Activated CD8-positive, alpha-beta T cell treated with anti-CD3 and anti-CD28 coated beads for 36 hours (primary cell): Measurements from ENCODE around the gene PLEKHG3. TPM values are rescaled to one million over a fixed set of nuclear protein-coding genes. Genes with fewer than 3 reads are reported as not detected.

ENCODE experiments used
- ATAC-seq: fragments of 200-7000 bp; cut with Tn5 transposase; one replicate; pipeline ENCODE4 v1.10.0; 2021; ENCODE audit warnings: mild to moderate bottlenecking, moderate library complexity
- CTCF ChIA-PET: fragments of 350-600 bp; sonication (Branson Sonifier 250); formaldehyde crosslinking; loops from one replicate; lab custom pipeline; 2021; ENCODE audit warnings: antibody characterized with exemption; lab: Charles Lee
- POLR2A ChIA-PET: fragments of 350-600 bp; sonication (Branson Sonifier 250); formaldehyde crosslinking; loops from one replicate; lab custom pipeline; 2021; ENCODE audit warnings: antibody characterized with exemption; lab: Charles Lee
- DNase-seq: peaks from one replicate; pipeline ENCODE4 v3.0.0-alpha.2; 2020
- H3K27ac Mint-ChIP-seq: one replicate; pipeline ENCODE4 v1.8.0; 2021; ENCODE audit warnings: mild to moderate bottlenecking, mixed read lengths
- H3K27me3 Mint-ChIP-seq: one replicate; pipeline ENCODE4 v1.8.0; 2021; ENCODE audit warnings: mixed read lengths
- H3K36me3 Mint-ChIP-seq: one replicate; pipeline ENCODE4 v1.8.0; 2021; ENCODE audit warnings: low read depth, mixed read lengths
- H3K4me1 Mint-ChIP-seq: one replicate; pipeline ENCODE4 v1.8.0; 2021; ENCODE audit warnings: low read depth, mixed read lengths
- H3K4me3 Mint-ChIP-seq: one replicate; pipeline ENCODE4 v1.8.0; 2021; ENCODE audit warnings: mild to moderate bottlenecking, moderate library complexity, mixed read lengths
- H3K9me3 Mint-ChIP-seq: one replicate; pipeline ENCODE4 v1.8.0; 2021; ENCODE audit warnings: mixed read lengths
- CTCF ChIP-seq: fragments of 200-600 bp; IDR thresholded peaks from one replicate; pipeline ENCODE4 v1.8.0; 2022; ENCODE audit warnings: antibody characterized with exemption, mild to moderate bottlenecking
- intact Hi-C: fragments of 100-400 bp; cut with micrococcal nuclease; formaldehyde crosslinking; loops from one replicate; pipeline ENCODE4 v1.10.0; 2022
- total RNA-seq, 2 experiments: library from RNA; stranded (reverse); gene quantifications; one replicate each; pipeline ENCODE4 v1.2.3, GENCODE V29; 2021

Gene PLEKHG3
- total RNA-seq, 2 experiments from 2014 or later, result 2.7 to 2.8 TPM

DNA sequence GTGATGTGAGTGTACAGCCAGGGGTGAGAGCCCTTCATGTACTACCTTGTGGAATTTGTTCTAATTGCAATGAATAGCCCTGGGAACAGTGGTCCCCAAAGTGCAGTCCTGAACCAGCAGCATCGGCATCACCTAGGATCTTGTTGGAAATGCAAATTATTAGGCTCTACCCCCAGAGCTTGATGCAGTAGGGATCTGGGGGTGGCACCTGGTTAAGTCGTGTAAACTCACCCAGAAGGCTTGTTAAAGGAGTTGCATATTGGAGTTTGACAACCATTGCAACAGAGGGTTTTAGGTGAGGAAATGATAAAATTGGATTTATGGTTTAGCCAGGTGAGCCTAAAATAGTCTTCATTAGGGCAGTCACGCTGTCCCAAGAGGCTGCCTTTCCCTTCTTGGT is 73.2 kb downstream of the PLEKHG3 start:
- no peak overlapping the region for H3K27ac Mint-ChIP-seq
- H3K9me3 Mint-ChIP-seq, result no peaks in the 10 kb centered on the region
- DNase-seq, result no peak
- no peak overlapping the region for H3K4me3 Mint-ChIP-seq
- no peak for TF ChIP-seq CTCF
- no peaks in the 10 kb centered on the region for H3K4me1 Mint-ChIP-seq
- CTCF ChIA-PET, result interaction anchor here (1.1 to 2.9 kb wide), 4 partner anchors 13 to 141 kb away, joined by 3 to 10 read pairs (median 8); no protein-coding TSS in a partner anchor
- POLR2A ChIA-PET, result no interaction called here
- no peaks in the 10 kb centered on the region for H3K36me3 Mint-ChIP-seq
- H3K27me3 Mint-ChIP-seq, result no peaks in the 10 kb centered on the region
- ATAC-seq, result no peak
- intact Hi-C loops, result no loop called here

DNA sequence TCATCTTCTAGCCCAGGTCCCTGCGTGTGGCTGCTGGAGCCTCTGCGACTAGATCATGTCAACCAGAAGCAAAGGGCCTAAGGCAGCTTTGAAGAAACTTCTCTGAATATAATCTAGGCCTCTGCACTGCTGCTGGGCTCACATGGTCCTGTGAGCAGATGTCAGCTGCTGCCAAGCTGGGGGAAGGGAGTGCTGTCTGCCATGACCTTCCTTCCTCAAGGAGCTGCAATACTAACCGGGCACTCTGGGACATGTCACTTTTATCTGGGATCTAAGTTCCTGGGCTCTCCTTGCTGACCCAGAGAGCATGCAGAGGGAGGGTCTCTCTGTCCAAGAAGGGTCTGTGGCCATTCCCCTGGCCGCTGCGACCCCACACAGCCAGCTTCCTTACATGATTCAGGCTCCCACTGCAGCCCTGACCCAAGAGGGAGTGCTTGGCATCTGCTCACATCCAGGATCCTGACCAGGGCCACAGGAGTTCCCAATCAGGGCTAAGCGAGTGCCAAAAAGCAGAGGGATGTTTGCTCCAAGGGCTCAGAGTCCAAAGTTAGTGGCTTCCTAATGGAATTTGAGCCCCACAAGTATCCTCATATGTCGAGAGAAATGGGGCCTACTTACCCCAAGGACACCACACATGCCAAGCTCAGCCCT is 74.0 kb downstream of the PLEKHG3 start:
- intact Hi-C loops, result no loop called here
- H3K4me3 Mint-ChIP-seq, result no peak overlapping the region
- TF ChIP-seq CTCF, result no peak
- H3K27me3 Mint-ChIP-seq, result no peaks in the 10 kb centered on the region
- H3K4me1 Mint-ChIP-seq, result no peaks in the 10 kb centered on the region
- H3K9me3 Mint-ChIP-seq, result no peaks in the 10 kb centered on the region
- no peak for DNase-seq
- no peaks in the 10 kb centered on the region for H3K36me3 Mint-ChIP-seq
- no peak overlapping the region for H3K27ac Mint-ChIP-seq
- POLR2A ChIA-PET, result no interaction called here
- no peak for ATAC-seq
- CTCF ChIA-PET, result interaction anchor here (1.1 to 2.9 kb wide), 3 partner anchors 13 to 142 kb away, joined by 3 to 10 read pairs (median 8); no protein-coding TSS in a partner anchor

GRCh38 chr14:64779472-64779871 is 75.2 kb downstream of the PLEKHG3 start:
- no peaks in the 10 kb centered on the region for H3K27me3 Mint-ChIP-seq
- ATAC-seq (no peak), DNase-seq (no peak)
- H3K4me3 Mint-ChIP-seq, result no peak overlapping the region
- no peak overlapping the region for H3K27ac Mint-ChIP-seq
- ChIA-PET CTCF (interaction anchor here (0.9 to 2.9 kb wide), 4 partner anchors 15 to 112 kb away, joined by 3 to 10 read pairs (median 4); no protein-coding TSS in a partner anchor), POLR2A (no interaction called here)
- intact Hi-C loops, result no loop called here
- no peaks in the 10 kb centered on the region for H3K9me3 Mint-ChIP-seq
- TF ChIP-seq CTCF, result no peak
- no peaks in the 10 kb centered on the region for H3K4me1 Mint-ChIP-seq
- no peaks in the 10 kb centered on the region for H3K36me3 Mint-ChIP-seq

DNA sequence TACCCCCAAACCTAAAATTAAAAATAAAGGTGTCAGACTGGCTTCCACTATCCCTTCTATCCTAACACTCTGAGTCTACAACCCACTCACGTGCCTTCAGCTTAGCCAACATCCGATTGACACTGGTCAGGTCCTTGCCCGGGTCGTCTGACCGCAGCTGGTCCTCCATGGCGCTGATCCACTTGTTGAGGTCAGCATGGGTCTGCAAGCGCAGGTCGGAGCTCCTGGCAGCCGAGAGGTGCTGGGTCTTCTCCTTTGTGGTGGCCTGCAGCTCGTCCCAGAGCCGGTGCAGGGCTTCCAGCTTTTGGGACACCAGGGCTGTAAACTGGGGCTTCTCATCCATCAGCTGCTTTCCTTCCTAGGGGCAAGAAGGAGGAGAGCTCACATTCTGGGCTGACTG is 78.0 kb downstream of the PLEKHG3 start:
- ChIA-PET POLR2A (no interaction called here), CTCF (interaction anchor here (0.8 to 2.5 kb wide), 7 partner anchors 9 to 110 kb away, joined by 3 to 7 read pairs (median 3); no protein-coding TSS in a partner anchor)
- TF ChIP-seq CTCF, result no peak
- ATAC-seq (no peak), DNase-seq (no peak)
- Mint-ChIP-seq H3K27me3 (no peaks in the 10 kb centered on the region), H3K27ac (no peak overlapping the region), H3K4me3 (no peak overlapping the region), H3K9me3 (no peaks in the 10 kb centered on the region), H3K4me1 (no peaks in the 10 kb centered on the region), H3K36me3 (no peaks in the 10 kb centered on the region)
- intact Hi-C loops, result no loop called here

DNA sequence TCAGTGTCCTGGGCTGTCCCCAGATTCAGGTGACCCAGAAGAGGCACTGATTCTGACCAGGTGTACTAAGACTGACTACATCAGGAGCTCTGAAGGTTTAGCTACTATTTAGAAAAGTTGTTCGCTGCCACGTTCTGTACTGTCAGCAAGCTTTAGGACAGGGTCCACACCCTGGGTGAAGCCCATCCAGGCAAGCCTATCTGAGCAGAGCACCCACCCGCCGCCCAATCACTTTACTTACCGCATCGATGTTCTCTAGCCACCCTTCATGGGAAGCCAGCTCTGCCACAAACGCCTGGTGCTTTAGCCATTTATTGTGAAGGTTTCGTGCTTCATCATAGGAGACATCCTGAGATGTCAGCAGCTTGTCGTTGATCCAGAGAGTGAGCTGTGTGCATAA is 79.8 kb downstream of the PLEKHG3 start:
- no peak for TF ChIP-seq CTCF
- ATAC-seq (no peak), DNase-seq (no peak)
- CTCF ChIA-PET, result no interaction called here
- intact Hi-C loops, result no loop called here
- Mint-ChIP-seq H3K27ac (no peak overlapping the region), H3K27me3 (no peaks in the 10 kb centered on the region), H3K36me3 (no peaks in the 10 kb centered on the region), H3K4me3 (no peak overlapping the region), H3K4me1 (no peaks in the 10 kb centered on the region), H3K9me3 (no peaks in the 10 kb centered on the region)
- POLR2A ChIA-PET, result no interaction called here
